Fibroblast of villous mesenchyme (primary cell): ENCODE data around the gene WNT11. TPM values are rescaled to one million over a fixed set of nuclear protein-coding genes. Genes with fewer than 3 reads are reported as not detected.
A peak's percentile ranks its signal among the peaks of the same experiment; 100 is the strongest.

Experiments
- DNase-seq: peaks from one replicate; pipeline ENCODE4 v3.0.0-alpha.2; 2010; ENCODE audit warnings: low read depth
- H3K4me3 ChIP-seq: 2 replicates; pipeline ENCODE4 v1.5.1; 2011; ENCODE audit warnings: low read depth, mild to moderate bottlenecking, low read length
- CTCF ChIP-seq: IDR thresholded peaks from 2 replicates; pipeline ENCODE4 v1.5.1; 2012; ENCODE audit warnings: low read depth, mild to moderate bottlenecking, low read length; ENCODE audit not compliant: insufficient read depth
- total RNA-seq: library from RNA; depleted of rRNA; stranded (reverse); fragments of >200 nt; gene quantifications from 2 replicates; pipeline ENCODE4 v1.2.3, GENCODE V29; 2012

WNT11 gene
- total RNA-seq, 1 donor: not detected

DNA sequence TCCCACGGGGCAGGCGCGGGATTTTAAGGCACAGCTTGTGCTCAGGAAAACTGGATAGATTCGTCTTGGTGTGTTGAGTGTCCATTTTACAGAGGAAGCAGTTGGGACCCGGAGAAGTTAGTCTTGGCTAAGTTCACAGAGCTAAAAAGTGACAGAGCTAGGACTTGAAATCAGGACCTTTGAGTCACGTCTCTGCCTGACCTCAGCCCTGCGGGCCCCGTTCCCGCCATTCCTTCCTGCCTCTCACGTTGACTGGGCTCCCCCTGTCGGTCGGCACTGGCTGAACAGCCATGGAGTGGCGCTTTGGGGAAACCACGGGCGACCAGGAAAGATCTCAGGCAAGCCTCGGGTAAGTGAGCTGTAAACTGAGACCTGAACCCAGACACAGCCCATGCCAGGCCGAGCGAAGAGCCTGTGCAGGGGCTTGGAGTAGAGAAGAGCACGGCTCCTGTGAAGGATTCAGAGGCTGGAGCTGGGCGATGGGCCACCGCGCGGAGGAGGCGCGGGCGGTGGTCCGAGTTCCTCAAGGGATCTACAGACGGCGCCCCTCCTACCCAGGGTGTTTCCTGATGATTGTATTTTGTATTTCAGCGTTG lies 54.1 kb downstream of the WNT11 start:
- peak; percentile 74 for DNase-seq
- peak; percentile 80 for TF ChIP-seq CTCF
- peak overlapping the region; percentile 47 for H3K4me3 ChIP-seq

DNA sequence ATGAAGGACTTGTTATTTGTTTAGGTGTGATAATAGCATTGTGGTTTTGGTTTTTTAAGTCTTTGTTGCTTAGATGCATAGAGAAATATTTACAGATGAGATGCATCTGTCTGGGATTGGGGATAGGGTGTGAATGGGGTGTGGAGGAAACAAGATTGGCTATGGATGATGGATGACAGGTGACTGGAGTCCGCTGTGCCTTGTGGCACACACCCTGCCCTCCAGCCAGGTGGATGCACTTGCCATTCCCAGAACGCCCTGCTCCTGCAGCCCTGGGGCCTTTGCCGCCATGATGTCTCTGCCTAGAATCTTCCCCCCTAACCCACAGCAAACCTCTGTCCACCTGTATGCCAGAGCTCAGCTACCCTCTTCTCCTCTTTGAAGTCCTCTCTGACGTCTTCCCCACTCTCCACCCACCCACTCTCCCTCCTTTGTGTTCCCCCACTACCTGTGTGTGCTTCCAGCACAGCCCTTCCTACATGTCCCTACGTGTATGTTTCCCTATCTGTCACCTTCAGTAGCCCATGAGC lies 54.7 kb downstream of the WNT11 start:
- H3K4me3 ChIP-seq: no peak overlapping the region
- no peak for DNase-seq
- TF ChIP-seq CTCF: no peak

DNA sequence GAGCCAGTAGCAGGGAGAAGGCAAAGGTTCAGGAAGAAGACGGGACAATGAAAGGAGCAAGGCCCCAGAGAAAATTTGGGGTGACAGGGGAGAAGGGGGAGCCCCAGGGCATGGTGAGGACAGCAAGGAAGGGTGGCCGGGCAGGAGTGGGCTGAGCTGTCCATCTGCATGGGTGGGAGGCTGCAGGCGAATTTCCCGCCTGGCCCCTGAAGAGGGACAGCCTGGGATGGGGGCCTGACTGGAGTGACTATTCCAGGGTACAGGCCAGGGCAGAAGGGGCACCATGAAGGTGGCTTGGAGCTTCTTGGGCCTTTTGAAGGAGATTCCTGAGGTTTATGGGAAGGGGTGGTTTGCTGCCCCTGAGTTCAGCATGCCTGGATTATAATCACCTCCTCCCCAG lies 56.2 kb downstream of the WNT11 start:
- no peak overlapping the region for H3K4me3 ChIP-seq
- no peak for DNase-seq
- no peak for TF ChIP-seq CTCF

- no peak for DNase-seq
- no peak for TF ChIP-seq CTCF
These were observed 56.6 kb downstream of the WNT11 start for GRCh38 chr11:76149713-76150112.

GRCh38 chr11:76148941-76149613 lies 57.2 kb downstream of the WNT11 start:
- DNase-seq: no peak
- no peak for TF ChIP-seq CTCF
- no peak overlapping the region for H3K4me3 ChIP-seq

More at GRCh38 chr11:76149713-76150112, 56.6 kb downstream of the WNT11 start:
- no peak overlapping the region for H3K4me3 ChIP-seq

DNA sequence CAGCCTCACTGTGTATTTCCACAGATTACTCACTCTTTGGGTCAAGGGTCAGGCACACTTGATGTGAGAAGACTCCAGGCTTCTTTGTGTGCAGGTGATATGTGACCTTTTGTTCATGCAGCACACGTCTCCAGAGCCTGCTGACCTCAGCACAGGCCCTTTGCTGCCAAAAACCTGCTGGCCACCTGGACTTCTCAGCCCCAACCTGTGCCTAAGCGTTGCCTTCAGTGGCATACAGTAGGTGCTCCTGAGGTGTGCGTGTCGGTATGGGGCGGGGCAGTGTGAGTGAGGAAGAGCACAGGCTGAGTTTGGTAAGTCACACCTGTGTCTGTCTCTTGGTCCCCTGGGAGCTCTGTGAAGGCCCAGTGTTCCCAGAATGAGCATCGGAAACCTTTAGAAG lies 58.1 kb downstream of the WNT11 start:
- no peak for TF ChIP-seq CTCF
- H3K4me3 ChIP-seq: no peak overlapping the region
- no peak for DNase-seq
